Head of caudate nucleus (tissue), 42 donors: Measurements from ENCODE around the gene MZT2A.
"Not testable (repeated sequence)": the region's sequence is repeated elsewhere in the genome, so short reads cannot be mapped to it uniquely, and the experiment has no call there.

Source experiments
- DNase-seq, 42 donors: peaks; one replicate each; pipeline versions ENCODE4 v3.0.0 to v3.0.0-alpha.2; 2020 to 2021; ENCODE audit warnings: mixed read lengths in 7 of 42
- intact Hi-C: fragments of 100-400 bp; cut with DNase I; formaldehyde crosslinking; loops from one replicate; pipeline ENCODE4 v1.15.0; 2022

The MZT2A gene

GRCh38 chr2:131492015-131492417, at the start of gene MZT2A:
Gene MZT2A, minus strand, starts transcription at chr2:131492397. Its CDS starts 21 bp downstream, at chr2:131492376.
- intact Hi-C loops: not testable (repeated sequence)
- peak in 6 of 42 donors; percentile 7 to 42 (median 22) for DNase-seq

GRCh38 chr2:131538856-131539255, 46.7 kb upstream of the MZT2A start:
- intact Hi-C loops: not testable (repeated sequence)

GRCh38 chr2:131536841-131537240, 44.6 kb upstream of the MZT2A start:
- peak in 1 of 42 donors; percentile 15 for DNase-seq
- intact Hi-C loops: not testable (repeated sequence)

More at GRCh38 chr2:131538856-131539255, 46.7 kb upstream of the MZT2A start:
- not testable (repeated sequence) for DNase-seq

GRCh38 chr2:131535951-131536826, 44.0 kb upstream of the MZT2A start:
- peak in 5 of 42 donors; percentile 4 to 28 (median 12) for DNase-seq
- intact Hi-C loops: not testable (repeated sequence)

- intact Hi-C loops: no loop called here
- DNase-seq: peak in 3 of 42 donors; percentile 9 to 11 (median 10)
Measured at GRCh38 chr2:131535526-131535925, 43.3 kb upstream of the MZT2A start.

- peak in 2 of 42 donors; percentile 11 to 21 for DNase-seq
- intact Hi-C loops: not testable (repeated sequence)
Measured at GRCh38 chr2:131534965-131535364, 42.8 kb upstream of the MZT2A start.

- DNase-seq: peak in 3 of 42 donors; percentile 8 to 33 (median 15)
- intact Hi-C loops: not testable (repeated sequence)
Measured at GRCh38 chr2:131534317-131534672, 42.1 kb upstream of the MZT2A start.

GRCh38 chr2:131533609-131534316, 41.6 kb upstream of the MZT2A start:
- intact Hi-C loops: not testable (repeated sequence)

GRCh38 chr2:131532723-131533608, 40.8 kb upstream of the MZT2A start:
- DNase-seq: peak in 4 of 42 donors; percentile 9 to 27 (median 18)
- intact Hi-C loops: not testable (repeated sequence)

More at GRCh38 chr2:131533609-131534316, 41.6 kb upstream of the MZT2A start:
- peak in 3 of 42 donors; percentile 6 to 29 (median 23) for DNase-seq

- intact Hi-C loops: not testable (repeated sequence)
- peak in 3 of 42 donors; percentile 0 to 14 (median 4) for DNase-seq
Measured at GRCh38 chr2:131531547-131532185, 39.5 kb upstream of the MZT2A start.

GRCh38 chr2:131530626-131531344, 38.6 kb upstream of the MZT2A start:
- peak in 7 of 42 donors; percentile 7 to 40 (median 19) for DNase-seq
- intact Hi-C loops: not testable (repeated sequence)

- DNase-seq: peak in 6 of 42 donors; percentile 3 to 29 (median 22)
- intact Hi-C loops: not testable (repeated sequence)
Measured at GRCh38 chr2:131529864-131530445, 37.8 kb upstream of the MZT2A start.

- intact Hi-C loops: not testable (repeated sequence)
- DNase-seq: peak in 9 of 42 donors; percentile 10 to 38 (median 22)
Measured at GRCh38 chr2:131528981-131529863, 37.0 kb upstream of the MZT2A start.

GRCh38 chr2:131527131-131528001, 35.2 kb upstream of the MZT2A start, which contains the start of gene CCDC74A:
Gene CCDC74A, plus strand, starts transcription at chr2:131527888. Its CDS starts 83 bp downstream, at chr2:131527971.
- intact Hi-C loops: not testable (repeated sequence)
- DNase-seq: peak; percentile 25 to 84 (median 69)

- intact Hi-C loops: not testable (repeated sequence)
- peak in 8 of 42 donors; percentile 3 to 38 (median 15) for DNase-seq
Measured at GRCh38 chr2:131525256-131525655, 33.1 kb upstream of the MZT2A start.
